CD4-positive, alpha-beta T cell treated with Interleukin-6 for 4 hours (primary cell): Measurements from ENCODE around the gene ARHGEF40.

Experiments
- DNase-seq: peaks from one replicate; pipeline ENCODE4 v3.0.0-alpha.2; 2020; ENCODE audit warnings: mixed read lengths

ARHGEF40 gene

GRCh38 chr14:21070083-21070609 is at the start of gene ARHGEF40:
Gene ARHGEF40 (plus strand): TSS chr14:21070304. CDS start chr14:21070397, 93 bp downstream.
- peak; percentile 35 for DNase-seq

- no peak for DNase-seq
Observed at GRCh38 chr14:21020977-21021545, 49.0 kb upstream of the ARHGEF40 start.

GRCh38 chr14:21022686-21023085 is 47.4 kb upstream of the ARHGEF40 start:
- no peak for DNase-seq

DNA sequence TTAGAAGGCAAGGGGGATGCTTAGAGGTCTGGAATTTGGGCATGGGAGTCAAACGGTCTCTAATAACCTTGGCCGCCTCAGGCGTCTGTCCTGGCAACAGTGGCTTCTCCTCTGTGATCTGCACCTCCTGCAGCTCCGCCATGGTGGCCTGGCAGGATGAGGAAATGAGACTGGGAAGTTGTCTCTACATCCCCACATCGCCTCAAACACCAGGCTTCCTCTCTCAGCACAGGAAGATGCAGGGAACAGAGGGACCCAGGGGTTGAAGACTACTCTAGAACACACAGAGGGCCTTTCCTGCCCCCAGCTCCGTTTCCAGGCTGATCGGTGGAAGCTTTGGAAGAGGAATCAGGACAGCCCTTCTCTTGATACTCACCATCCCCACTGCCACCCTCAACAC is 46.9 kb upstream of the ARHGEF40 start:
- no peak for DNase-seq

DNA sequence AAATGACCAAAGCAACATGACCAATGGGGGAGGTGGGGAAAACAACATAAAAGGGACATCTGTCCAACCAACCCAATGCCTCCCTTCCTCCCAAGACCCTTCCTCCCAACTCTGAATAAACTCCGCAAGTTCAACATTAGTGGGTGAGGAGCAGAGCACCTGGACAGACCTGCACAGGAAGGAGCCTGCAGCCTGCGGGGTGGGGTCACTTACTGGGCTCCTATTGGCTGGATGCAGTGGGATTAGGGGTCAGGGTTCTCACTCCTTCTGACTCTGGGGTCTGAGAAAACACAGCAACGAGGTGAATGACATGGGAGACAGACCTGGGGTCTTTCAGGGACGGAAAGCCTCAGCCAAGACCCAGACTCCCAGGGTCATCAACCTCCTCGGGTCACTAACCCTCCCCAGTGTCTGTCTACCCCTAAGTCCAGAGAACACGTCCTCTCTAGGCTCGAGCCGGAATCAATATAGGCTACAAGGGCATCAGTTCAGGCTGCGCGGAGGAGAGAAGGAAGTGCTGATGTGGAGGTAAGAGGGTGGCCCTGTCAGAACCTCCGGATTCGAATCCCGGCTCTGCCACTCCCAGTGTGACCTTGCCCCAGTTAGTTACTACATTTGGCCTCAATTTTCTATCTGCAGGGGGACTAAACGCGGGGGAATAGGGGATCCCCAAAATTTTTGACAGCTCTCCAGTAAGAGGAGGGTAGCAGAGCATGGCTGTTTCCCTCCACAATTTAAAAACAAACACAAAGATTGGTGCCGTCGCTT is 46.1 kb upstream of the ARHGEF40 start:
- DNase-seq: peak; percentile 45

DNA sequence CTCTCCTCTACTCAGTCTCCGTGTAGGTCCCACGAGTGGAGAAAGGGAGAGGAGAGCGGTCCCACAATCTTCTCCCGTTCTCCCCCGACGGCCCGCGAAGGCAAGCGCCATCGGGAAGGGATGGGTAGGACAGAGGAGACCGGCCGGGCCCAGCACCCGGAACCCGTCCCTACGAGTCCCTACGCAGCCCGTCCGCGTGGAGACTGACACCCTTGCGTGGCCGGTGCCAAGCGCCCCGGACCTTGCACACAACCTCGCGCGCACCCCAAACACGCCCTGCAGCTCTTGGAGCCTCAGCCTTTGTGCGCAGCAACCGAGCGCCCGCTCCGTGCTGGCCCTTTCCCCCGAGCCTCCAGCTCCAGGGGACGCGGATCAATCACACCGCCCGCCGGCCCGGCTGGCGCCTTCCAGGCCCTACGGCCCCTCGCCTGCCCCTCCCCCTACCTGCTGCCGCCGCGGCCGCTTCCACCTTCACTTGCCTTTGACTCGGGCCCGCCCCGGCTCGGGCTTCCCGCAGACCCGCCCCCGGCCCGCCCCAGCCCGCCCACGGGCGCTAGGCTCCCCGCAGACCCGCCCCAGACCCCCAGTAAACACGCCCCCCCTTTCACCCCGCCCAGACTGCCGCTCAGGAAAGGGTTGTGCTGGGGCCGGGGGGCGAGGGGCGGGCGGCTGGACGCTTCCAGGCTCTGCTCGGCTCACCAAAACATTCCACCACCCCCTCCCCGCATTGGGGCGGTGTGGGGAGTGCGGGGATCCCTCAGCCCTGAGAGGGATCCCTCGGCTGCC is 45.3 kb upstream of the ARHGEF40 start, which contains the start of gene NDRG2:
Gene NDRG2 (minus strand): TSS at position 477 of the 786 bp plus-strand sequence. CDS start 1,746 bp downstream, outside the sequence.
- peak; percentile 90 for DNase-seq

DNA sequence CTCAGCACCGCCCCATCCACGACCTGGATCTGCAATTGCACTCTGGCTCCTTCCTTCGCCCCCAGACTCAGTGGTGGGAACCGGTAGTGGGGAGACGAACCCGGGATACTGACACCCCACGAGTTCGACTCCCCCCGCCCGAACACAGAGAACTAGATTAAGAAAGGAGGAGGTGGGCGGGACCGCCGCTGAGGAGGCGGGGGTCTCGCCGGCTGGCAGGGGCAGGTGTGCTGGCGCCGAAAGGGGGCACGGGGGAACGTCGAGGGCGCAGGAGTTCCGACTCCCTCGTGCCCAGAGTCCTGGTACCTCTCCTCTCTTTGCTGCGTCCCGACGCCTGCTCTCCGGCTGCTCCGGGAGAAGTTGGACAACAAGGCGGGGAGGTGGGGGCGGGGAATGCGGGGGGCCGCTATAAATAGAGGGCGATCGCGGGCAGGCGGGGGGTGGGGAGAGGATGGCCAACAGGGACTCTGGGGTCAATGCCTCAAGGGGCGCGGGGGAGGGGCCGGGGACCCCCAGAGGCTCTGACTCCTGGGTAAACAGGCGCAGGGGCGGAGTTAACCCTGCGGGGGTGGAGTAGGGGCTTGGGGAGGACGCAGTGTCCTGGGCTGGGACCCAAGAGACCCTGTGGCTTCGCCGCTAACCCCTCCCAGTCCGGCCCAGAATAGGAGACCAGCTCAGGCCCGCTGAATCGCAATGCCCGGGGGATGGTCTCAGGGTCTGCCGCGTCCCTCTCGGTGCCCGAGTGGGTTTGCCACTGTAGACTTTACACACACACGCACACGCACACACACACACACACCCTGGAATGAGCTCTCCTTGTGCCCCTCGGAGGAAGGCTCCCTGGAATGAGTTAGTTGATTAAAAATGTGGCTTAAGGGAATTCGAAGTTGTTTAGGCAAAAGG is 44.5 kb upstream of the ARHGEF40 start:
- DNase-seq: no peak

- DNase-seq: no peak
Observed at GRCh38 chr14:21026274-21026987, 43.7 kb upstream of the ARHGEF40 start.

DNA sequence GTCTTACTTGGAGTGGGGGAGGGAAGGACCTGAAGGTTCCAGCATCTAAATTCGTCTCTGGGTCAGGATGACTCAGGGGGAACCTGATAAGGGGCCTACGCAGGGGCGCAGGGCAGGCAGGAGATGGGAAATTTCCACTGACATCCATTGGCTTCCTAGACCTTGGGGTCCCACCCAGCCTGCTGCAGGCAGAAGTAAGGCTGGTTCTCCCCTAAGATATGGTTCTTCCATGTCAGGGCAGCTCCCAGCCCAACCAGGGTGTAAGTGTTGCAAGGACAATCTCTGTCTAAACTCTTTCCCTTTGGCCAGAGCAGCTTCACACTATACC is 43.2 kb upstream of the ARHGEF40 start:
- DNase-seq: no peak

GRCh38 chr14:21029917-21030316 is 40.2 kb upstream of the ARHGEF40 start, which contains the start of gene TPPP2:
Gene TPPP2 (plus strand): TSS chr14:21030217. CDS start chr14:21030582, 365 bp downstream.
- no peak for DNase-seq

GRCh38 chr14:21030531-21030930 is 39.6 kb upstream of the ARHGEF40 start:
- no peak for DNase-seq

GRCh38 chr14:21032326-21033132 is 37.6 kb upstream of the ARHGEF40 start:
- no peak for DNase-seq

DNA sequence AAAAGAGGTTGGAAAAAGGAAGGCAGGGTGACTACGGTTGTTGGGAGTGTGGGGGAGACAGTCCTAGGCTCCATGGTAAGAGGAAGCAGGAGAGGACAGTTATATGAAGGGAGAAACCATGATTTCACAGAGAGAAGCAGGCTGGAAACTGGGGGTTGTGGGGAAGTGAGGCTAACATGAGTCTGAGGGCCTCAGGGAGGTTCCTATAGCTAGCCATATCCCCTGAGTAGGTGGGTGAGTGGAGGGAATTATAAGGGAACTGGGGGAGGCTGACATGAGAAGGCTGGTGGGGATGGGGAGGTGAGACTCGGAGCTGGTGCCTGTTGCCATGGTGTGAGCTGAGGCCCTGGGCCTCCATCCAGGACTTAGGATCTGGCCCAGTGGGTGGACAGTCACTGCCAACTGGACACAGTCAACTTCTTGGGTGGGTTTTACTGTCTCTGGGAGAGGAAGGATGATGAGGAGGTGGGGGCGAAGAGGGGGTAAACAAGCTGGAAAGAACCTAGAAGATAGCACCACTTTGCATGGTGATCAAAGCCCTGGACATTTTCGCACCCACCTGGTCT is 36.9 kb upstream of the ARHGEF40 start:
- DNase-seq: no peak

GRCh38 chr14:21034707-21035106 is 35.4 kb upstream of the ARHGEF40 start, which contains the start of gene RNASE13:
Gene RNASE13 (minus strand): TSS chr14:21034807. CDS start chr14:21034288, 519 bp downstream.
- no peak for DNase-seq

- no peak for DNase-seq
Observed at GRCh38 chr14:21036751-21037150, 33.4 kb upstream of the ARHGEF40 start.

DNA sequence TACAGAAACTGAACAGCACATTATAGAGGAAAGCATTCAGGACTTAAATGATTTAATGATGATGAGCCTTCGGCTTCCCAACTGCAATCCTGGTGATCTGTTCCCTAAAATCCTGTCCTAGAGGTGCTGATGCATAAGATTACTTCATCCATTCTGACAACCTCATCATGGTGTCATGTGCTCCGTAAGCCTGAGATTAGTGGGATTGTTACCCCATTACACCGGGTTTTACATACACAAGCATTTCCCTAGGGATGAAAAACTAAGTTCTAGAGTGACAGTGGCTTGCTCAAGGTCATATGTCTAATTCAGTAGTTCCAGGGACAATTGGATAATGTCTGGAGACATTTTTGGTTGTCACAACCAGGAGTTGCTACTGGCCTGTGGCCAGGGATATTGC is 32.9 kb upstream of the ARHGEF40 start:
- no peak for DNase-seq

DNA sequence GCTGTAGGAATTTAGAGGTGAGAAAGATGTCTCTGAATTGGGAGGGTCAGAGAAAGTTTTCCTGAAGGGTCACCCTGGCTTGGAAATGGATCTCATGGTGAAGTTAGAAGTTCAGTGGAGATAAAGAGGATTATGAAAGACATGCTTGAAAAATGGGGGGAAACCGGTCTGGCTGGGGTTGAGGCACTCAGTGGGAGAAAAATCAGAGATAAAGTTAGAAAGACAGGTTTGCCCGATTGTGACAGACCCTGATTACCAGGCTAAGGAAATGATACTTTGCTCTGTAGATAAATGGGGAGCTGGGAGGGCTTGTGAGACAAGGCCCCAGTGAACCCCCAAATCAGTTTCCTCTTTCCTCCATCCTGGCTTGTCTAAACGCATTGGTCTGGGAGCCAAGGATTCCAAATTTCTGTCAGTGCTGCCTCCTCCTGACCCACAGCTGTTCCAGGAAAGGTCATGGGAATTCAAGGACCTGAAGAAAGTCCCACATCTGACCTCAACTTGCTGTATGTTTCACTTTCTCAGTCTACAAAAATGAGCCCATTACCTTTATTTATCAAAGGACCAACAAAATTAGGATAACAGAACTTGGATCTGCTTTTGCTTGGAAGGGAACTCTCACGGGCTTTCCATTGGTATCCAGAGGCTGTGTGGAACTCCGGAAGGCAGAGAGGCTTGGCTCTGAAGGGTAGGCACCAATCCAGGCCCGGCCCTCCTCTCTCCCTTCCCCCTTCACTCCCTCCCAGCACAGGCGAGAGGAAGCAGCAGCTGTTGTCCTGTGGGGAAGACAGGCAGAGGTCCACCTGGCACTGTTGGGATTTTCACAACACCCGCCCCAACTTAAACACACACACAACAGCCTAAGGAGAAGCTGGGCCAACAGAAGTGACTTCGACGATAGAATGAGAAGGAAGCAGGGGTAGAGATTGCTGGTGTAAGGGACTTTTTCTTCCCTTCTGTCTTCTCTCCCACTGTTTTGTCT is 31.4 kb upstream of the ARHGEF40 start:
- DNase-seq: no peak

- peak; percentile 46 for DNase-seq
Observed at GRCh38 chr14:21039585-21040369, 30.3 kb upstream of the ARHGEF40 start.
